IPS-18a (cell line): ENCODE data around the gene LY9.
"Not testable (repeated sequence)": the region's sequence is repeated elsewhere in the genome, so short reads cannot be mapped to it uniquely, and the experiment has no call there.

Source experiments
- H3K27ac ChIP-seq: one replicate; pipeline ENCODE4 v1.5.1; 2013; ENCODE audit warnings: low read length
- H3K27me3 ChIP-seq: one replicate; pipeline ENCODE4 v1.6.1; 2013; ENCODE audit warnings: mild to moderate bottlenecking, low read length; ENCODE audit not compliant: control insufficient read depth, insufficient read depth
- H3K36me3 ChIP-seq: one replicate; pipeline ENCODE4 v1.6.1; 2013; ENCODE audit warnings: low read depth, low read length; ENCODE audit not compliant: control insufficient read depth
- H3K4me1 ChIP-seq: one replicate; pipeline ENCODE4 v1.6.1; 2013; ENCODE audit warnings: low read depth, low read length; ENCODE audit not compliant: control insufficient read depth
- H3K4me3 ChIP-seq: one replicate; pipeline ENCODE4 v1.5.1; 2013; ENCODE audit warnings: low read length
- H3K9ac ChIP-seq: one replicate; pipeline ENCODE4 v1.6.1; 2013; ENCODE audit warnings: mild to moderate bottlenecking, low read length, moderate library complexity
- H3K9me3 ChIP-seq: one replicate; pipeline ENCODE4 v1.6.1; 2013; ENCODE audit warnings: low read depth, low read length; ENCODE audit not compliant: control insufficient read depth

The LY9 gene

GRCh38 chr1:160875591-160875990 lies 79.6 kb downstream of the LY9 start:
- not testable (repeated sequence) for H3K9ac ChIP-seq, H3K4me3 ChIP-seq, H3K9me3 ChIP-seq, H3K4me1 ChIP-seq, H3K27me3 ChIP-seq, H3K36me3 ChIP-seq, H3K27ac ChIP-seq

DNA sequence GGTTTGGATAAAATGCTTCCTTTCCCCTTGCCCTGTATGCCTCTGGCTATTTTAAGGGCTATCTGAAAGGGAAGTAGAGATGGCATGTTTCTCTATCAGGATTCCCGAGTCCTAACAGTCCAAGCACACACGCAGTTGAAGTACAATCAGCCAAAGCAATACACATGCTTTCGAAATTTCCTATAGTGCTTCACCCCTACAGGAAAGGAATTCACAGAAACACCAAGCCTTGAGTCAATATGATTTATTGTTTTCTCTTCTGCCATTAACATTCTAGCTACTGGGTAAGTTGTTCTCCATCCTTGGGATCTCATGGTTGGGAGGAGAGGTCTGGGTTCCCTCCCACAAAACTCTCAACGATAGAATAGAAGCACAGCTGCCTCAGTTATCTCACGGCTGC lies 80.3 kb downstream of the LY9 start:
- no peaks in the 10 kb centered on the region for H3K36me3 ChIP-seq
- no peak overlapping the region for H3K4me3 ChIP-seq
- H3K4me1 ChIP-seq = no peaks in the 10 kb centered on the region
- H3K27ac ChIP-seq = no peak overlapping the region
- no peaks in the 10 kb centered on the region for H3K9me3 ChIP-seq
- no peak overlapping the region for H3K9ac ChIP-seq
- no peaks in the 10 kb centered on the region for H3K27me3 ChIP-seq

DNA sequence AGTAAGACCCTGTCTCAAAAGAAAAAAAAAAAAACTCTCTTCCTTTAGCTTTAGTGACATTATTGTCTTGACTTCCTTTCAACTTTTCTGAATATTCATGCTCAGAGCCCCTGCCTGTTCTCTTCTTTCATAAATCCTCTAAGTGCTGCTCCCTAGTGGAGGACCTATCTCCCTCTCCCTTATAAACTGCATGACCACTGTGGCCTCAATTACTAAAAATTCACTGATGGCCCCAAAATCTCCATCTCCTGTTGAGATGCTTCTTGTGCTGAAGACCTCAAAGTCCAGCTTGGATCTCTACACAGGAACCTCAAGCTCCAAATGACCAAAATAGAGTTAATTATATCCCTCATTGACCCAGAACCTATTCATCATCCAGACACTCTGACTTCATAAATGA lies 81.2 kb downstream of the LY9 start:
- Histone ChIP-seq H3K27ac (no peak overlapping the region), H3K9ac (no peak overlapping the region), H3K4me1 (no peaks in the 10 kb centered on the region), H3K9me3 (no peaks in the 10 kb centered on the region), H3K27me3 (no peaks in the 10 kb centered on the region), H3K36me3 (no peaks in the 10 kb centered on the region), H3K4me3 (no peak overlapping the region)
